ENCODE results near the gene PASD1. TPM values are rescaled to one million over a fixed set of nuclear protein-coding genes. Genes with fewer than 3 reads are reported as not detected.

PASD1 gene, protein sequence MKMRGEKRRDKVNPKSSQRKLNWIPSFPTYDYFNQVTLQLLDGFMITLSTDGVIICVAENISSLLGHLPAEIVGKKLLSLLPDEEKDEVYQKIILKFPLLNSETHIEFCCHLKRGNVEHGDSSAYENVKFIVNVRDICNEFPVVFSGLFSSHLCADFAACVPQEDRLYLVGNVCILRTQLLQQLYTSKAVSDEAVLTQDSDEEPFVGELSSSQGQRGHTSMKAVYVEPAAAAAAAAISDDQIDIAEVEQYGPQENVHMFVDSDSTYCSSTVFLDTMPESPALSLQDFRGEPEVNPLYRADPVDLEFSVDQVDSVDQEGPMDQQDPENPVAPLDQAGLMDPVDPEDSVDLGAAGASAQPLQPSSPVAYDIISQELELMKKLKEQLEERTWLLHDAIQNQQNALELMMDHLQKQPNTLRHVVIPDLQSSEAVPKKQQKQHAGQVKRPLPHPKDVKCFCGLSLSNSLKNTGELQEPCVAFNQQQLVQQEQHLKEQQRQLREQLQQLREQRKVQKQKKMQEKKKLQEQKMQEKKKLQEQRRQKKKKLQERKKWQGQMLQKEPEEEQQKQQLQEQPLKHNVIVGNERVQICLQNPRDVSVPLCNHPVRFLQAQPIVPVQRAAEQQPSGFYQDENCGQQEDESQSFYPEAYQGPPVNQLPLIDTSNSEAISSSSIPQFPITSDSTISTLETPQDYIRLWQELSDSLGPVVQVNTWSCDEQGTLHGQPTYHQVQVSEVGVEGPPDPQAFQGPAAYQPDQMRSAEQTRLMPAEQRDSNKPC
- total RNA-seq: not detected in 2 replicates

DNA sequence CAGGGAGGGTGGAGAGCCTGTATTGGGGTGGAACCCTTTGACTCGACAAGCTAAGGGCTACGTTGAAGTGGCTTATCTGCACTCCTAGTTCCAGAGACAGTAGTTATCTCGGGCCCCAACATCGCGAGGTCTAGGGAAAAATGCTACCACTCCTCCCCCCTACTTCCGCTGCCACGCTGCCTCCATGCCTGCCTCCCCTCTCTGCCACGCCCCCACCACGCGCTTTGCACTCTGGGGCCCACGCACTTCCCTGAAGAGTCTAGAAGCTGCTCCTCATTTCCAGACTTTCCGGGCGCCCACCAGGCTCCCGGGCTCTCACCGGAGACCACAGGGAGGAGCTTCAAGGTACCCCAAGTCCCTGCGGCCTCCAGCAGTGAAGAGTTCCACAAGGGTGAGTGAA is at the start of gene PASD1:
Gene PASD1 (plus strand): TSS at position 227 of the 400 bp plus-strand sequence. CDS start 37,879 bp downstream, outside the sequence.
- Histone ChIP-seq H3K36me3 (ENCODE audit: insufficient read depth, low read length) (no peaks in the 10 kb centered on the region), H3K9me3 (ENCODE audit: low read depth, low read length) (no peaks in the 10 kb centered on the region), H3K79me2 (ENCODE audit: insufficient read depth, low read length) (no peaks in the 10 kb centered on the region), H3K27me3 (ENCODE audit: insufficient read depth, low read length) (no peaks in the 10 kb centered on the region), H4K20me1 (ENCODE audit: insufficient read depth, low read length) (no peaks in the 10 kb centered on the region), H3K4me3 (ENCODE audit: insufficient read depth, low read length) (no peak within 1 kb of the TSS), H3K4me2 (ENCODE audit: insufficient read depth, low read length) (no peak within 1 kb of the TSS), H2AFZ (ENCODE audit: low read length) (no peak within 1 kb of the TSS), H3K27ac (ENCODE audit: low read depth, low read length) (no peak within 1 kb of the TSS), H3K4me1 (ENCODE audit: insufficient read depth, low read length) (no peaks in the 10 kb centered on the region)
- TF ChIP-seq, protein P1, sequence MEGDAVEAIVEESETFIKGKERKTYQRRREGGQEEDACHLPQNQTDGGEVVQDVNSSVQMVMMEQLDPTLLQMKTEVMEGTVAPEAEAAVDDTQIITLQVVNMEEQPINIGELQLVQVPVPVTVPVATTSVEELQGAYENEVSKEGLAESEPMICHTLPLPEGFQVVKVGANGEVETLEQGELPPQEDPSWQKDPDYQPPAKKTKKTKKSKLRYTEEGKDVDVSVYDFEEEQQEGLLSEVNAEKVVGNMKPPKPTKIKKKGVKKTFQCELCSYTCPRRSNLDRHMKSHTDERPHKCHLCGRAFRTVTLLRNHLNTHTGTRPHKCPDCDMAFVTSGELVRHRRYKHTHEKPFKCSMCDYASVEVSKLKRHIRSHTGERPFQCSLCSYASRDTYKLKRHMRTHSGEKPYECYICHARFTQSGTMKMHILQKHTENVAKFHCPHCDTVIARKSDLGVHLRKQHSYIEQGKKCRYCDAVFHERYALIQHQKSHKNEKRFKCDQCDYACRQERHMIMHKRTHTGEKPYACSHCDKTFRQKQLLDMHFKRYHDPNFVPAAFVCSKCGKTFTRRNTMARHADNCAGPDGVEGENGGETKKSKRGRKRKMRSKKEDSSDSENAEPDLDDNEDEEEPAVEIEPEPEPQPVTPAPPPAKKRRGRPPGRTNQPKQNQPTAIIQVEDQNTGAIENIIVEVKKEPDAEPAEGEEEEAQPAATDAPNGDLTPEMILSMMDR (IDR thresholded peaks at IDR 0.05; ENCODE audit: extremely low read depth, low read depth, low read length): no peak
- no peak for DNase-seq (ENCODE audit: insufficient read length, low spot score, missing footprints)

DNA sequence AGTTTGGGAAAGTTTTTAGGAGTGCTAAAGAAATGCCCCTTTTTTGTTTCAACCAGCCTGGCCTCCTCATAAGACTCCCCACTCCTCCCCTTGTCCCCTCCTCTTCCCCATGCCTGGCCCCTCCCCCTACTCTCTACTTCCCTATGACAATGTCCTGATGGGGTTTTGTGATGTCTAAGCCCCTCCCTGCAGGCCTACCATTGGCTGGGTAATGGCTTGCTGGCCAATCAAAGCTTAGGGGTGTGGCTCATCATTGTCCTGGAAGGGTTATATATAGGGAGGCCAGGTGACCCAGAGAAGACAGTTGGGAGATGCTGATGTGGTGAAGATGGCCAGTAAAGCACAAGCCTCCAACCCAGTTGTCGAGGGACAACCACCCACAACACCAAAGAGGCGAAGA is 48.2 kb upstream of the PASD1 start:
- Histone ChIP-seq H3K4me1 (ENCODE audit: insufficient read depth, low read length) (no peaks in the 10 kb centered on the region), H3K9me3 (ENCODE audit: low read depth, low read length) (no peaks in the 10 kb centered on the region), H3K4me2 (ENCODE audit: insufficient read depth, low read length) (no peak overlapping the region), H3K79me2 (ENCODE audit: insufficient read depth, low read length) (no peaks in the 10 kb centered on the region), H3K27me3 (ENCODE audit: insufficient read depth, low read length) (no peaks in the 10 kb centered on the region), H3K4me3 (ENCODE audit: insufficient read depth, low read length) (no peak overlapping the region), H4K20me1 (ENCODE audit: insufficient read depth, low read length) (no peaks in the 10 kb centered on the region), H3K27ac (ENCODE audit: low read depth, low read length) (no peak overlapping the region), H3K36me3 (ENCODE audit: insufficient read depth, low read length) (no peaks in the 10 kb centered on the region), H2AFZ (ENCODE audit: low read length) (no peak overlapping the region)
- TF ChIP-seq, protein P1 (IDR thresholded peaks at IDR 0.05; ENCODE audit: extremely low read depth, low read depth, low read length): no peak
- DNase-seq (ENCODE audit: insufficient read length, low spot score, missing footprints): no peak

DNA sequence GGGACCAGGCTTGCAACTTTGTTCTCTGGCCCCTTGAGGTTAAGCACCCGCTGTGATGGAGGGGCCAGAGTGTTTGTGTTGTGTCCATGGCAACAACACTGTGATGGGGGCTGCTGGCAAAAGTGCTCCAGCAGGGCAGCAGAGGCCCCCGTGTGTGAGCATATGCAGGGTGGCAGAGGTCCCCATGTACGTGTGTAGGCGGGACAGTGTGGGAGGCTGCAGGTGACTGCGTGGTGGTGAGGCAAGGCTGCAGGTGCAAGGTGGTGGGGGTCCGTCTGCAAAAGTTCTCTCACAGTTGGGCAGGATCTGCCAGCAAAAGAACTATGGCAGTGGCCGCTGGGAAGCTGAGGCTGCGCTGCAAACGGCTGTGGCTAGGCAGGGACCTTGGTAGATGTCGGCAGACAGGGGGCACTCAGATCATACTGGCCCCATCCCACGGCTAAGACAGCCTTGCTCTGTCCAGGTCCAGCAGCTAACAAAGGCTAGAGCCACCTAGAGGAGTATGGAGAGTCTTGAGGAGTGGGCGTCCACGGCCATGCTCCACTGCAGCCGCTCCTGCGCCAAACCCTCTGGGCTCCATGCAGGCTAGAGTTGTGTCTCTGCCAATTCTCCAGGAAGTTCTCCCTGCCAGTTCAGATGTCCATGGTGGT is 46.8 kb upstream of the PASD1 start:
- Histone ChIP-seq H3K9me3 (ENCODE audit: low read depth, low read length) (no peaks in the 10 kb centered on the region), H3K4me1 (ENCODE audit: insufficient read depth, low read length) (no peaks in the 10 kb centered on the region), H3K27ac (ENCODE audit: low read depth, low read length) (no peak overlapping the region), H3K4me3 (ENCODE audit: insufficient read depth, low read length) (no peak overlapping the region), H3K4me2 (ENCODE audit: insufficient read depth, low read length) (no peak overlapping the region), H3K79me2 (ENCODE audit: insufficient read depth, low read length) (no peaks in the 10 kb centered on the region), H3K36me3 (ENCODE audit: insufficient read depth, low read length) (no peaks in the 10 kb centered on the region), H4K20me1 (ENCODE audit: insufficient read depth, low read length) (no peaks in the 10 kb centered on the region), H3K27me3 (ENCODE audit: insufficient read depth, low read length) (no peaks in the 10 kb centered on the region), H2AFZ (ENCODE audit: low read length) (no peak overlapping the region)
- no peak for DNase-seq (ENCODE audit: insufficient read length, low spot score, missing footprints)
- TF ChIP-seq, protein P1 (IDR thresholded peaks at IDR 0.05; ENCODE audit: extremely low read depth, low read depth, low read length): no peak
